GM12801 (cell line): ENCODE results near the gene LRBA.

Experiments used
- TF ChIP-seq, protein P1 (sequence below): IDR thresholded peaks from one replicate; pipeline ENCODE4 v1.5.1; 2011; ENCODE audit warnings: control low read depth; ENCODE audit not compliant: insufficient read length; ENCODE audit errors: extremely low read depth

LRBA gene

DNA sequence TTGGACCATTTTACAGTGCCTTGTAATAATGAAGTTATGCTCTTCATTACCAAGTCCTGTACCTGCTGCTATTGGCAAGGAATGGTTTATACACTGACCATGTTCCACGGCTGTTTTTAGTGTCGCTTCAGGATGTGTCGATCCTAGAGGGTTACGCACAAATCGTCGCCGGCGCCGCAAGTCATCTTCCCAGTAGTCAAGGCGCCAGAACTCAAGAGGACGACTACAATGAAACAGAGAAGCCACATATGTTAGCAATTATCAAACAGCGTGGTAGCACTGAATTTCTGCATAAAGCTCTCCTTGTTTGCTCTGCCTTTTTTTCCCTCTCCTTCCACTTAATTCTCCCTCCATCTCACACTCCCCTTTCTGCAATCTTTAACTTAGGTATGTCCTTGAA is 416.2 kb downstream of the LRBA start:
- TF ChIP-seq, protein P1, sequence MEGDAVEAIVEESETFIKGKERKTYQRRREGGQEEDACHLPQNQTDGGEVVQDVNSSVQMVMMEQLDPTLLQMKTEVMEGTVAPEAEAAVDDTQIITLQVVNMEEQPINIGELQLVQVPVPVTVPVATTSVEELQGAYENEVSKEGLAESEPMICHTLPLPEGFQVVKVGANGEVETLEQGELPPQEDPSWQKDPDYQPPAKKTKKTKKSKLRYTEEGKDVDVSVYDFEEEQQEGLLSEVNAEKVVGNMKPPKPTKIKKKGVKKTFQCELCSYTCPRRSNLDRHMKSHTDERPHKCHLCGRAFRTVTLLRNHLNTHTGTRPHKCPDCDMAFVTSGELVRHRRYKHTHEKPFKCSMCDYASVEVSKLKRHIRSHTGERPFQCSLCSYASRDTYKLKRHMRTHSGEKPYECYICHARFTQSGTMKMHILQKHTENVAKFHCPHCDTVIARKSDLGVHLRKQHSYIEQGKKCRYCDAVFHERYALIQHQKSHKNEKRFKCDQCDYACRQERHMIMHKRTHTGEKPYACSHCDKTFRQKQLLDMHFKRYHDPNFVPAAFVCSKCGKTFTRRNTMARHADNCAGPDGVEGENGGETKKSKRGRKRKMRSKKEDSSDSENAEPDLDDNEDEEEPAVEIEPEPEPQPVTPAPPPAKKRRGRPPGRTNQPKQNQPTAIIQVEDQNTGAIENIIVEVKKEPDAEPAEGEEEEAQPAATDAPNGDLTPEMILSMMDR, result no peak

DNA sequence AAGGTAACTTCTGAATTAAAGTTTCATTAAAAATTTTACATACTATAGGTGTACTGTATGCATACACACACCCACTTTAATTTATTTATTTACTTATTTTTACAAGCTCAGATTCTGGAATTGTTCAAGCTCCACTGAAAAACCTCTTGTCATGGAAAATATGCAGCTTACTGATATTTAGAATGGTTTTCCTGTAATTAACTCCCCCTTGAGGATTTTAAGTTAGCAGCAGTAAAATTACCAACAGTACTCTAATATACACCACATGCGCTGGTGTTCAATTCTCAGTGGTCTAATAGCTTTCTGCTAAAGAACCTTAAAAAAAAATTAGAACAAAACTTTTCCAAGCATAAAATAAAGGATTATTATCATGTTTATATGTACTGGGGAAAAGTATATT is 421.1 kb downstream of the LRBA start:
- TF ChIP-seq, protein P1, result no peak

DNA sequence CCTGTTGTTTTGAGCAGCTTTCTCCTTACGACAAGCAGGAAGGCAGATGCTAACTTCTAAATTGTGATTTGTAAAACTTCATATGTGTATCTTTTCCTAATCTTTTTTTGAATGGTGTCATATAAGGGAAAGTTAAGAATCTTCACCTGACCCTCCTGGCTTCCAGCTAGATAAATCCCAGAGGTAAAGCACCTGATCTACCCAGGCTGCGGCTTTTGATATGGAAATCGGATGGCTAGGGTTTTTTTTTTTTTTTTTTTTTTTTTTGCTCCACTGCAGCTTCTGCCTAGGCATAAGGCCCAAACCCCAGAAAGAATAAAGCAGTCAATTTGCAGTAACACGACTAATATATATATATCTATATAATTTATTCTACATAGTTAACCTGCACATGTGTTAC is 423.2 kb downstream of the LRBA start:
- TF ChIP-seq, protein P1, result no peak

DNA sequence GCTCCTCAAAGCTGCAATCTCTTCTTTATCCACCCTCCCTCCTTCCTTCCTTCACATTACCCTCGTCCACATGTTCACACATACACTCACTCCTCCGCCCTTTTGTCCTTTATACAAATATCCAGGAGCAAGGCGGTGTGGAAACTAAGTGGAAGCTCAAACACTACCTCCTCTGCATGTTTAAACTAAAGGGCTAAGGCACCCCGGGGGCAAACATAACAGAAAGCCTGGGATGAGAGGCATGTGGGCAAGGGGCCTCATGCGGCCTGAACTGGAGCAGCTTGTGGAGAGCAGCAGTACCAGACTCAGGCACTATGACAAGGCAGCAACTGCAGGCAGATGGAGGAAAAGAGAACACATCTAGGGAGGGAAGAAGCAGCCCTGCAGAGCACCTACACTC is 423.7 kb downstream of the LRBA start:
- TF ChIP-seq, protein P1, result no peak

DNA sequence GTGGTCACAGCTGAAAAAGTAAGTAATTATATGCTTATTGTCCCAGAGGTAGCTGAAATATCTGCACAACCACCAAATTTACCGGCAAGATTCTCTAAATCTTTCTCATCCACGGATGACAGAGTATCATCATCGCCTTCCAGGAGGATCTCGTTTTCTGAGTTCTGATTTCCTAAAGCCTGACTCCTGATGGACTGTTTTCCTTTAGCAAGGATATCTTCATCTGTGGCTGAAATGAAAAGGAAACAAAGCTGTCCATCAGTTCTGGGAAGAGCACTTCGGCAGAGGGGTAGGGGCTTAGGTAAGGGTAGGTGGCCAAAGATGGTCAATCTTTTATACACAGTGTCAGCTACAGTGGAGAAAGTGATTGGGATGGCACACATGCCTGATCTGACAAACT is 424.5 kb downstream of the LRBA start:
- TF ChIP-seq, protein P1, result no peak

DNA sequence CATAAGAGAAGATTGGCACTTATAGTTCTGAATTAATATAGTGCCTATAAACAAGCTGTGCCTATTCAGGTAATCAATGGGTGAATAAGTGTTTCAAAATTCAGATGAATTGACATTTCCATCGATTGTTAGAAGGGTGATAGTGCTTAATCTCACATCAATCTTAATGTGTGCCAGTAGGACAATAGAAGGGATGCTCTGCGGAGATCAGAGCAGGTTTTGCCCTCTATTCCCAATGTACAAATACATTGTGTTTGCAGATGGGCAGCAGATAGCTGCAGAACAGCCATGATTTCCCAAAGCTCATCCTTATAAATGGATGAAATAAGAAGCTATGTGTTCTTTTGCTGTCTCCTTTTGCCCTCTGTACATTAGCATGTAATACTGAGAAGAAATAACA is 425.9 kb downstream of the LRBA start:
- TF ChIP-seq, protein P1, result no peak

DNA sequence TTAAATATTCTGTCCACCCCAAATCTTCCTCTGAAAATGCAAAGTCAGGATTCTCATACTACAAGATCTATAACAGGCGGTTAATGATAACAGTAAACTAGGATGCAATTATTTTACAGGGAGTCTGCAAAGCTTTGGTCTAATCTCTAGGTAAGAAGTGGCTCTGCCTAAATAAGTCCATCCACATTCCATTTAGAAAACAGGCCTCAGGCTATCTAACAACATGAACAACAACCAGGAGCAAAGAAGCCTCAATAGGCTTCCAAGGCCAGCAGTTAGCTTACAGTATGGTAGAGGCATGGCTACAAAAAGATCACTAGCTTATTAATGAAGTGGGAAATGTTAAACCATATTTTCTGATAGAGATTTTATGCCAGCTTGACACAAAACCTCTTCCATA is 426.8 kb downstream of the LRBA start:
- TF ChIP-seq, protein P1, result no peak
